IPS DF 6.9 (cell line): Measurements from ENCODE around the gene TUFT1.
"Not testable (repeated sequence)": the region's sequence is repeated elsewhere in the genome, so short reads cannot be mapped to it uniquely, and the experiment has no call there.

Source experiments
- DNase-seq: peaks from one replicate; pipeline ENCODE4 v3.0.0-alpha.2; 2013; ENCODE audit warnings: low read depth, low spot score
- H3K27ac ChIP-seq: one replicate; pipeline ENCODE4 v1.5.1; 2013; ENCODE audit warnings: low read length, control low read depth
- H3K27me3 ChIP-seq: 2 replicates; pipeline ENCODE4 v1.6.1; 2013; ENCODE audit warnings: mild to moderate bottlenecking, low read length; ENCODE audit not compliant: control insufficient read depth, insufficient read depth
- H3K36me3 ChIP-seq: 2 replicates; pipeline ENCODE4 v1.6.1; 2013; ENCODE audit warnings: low read length; ENCODE audit not compliant: control insufficient read depth, insufficient read depth
- H3K4me1 ChIP-seq: 2 replicates; pipeline ENCODE4 v1.6.1; 2013; ENCODE audit warnings: low read length; ENCODE audit not compliant: control insufficient read depth, insufficient read depth
- H3K4me3 ChIP-seq: 2 replicates; pipeline ENCODE4 v1.5.1; 2013; ENCODE audit warnings: mild to moderate bottlenecking, low read length
- H3K9me3 ChIP-seq: 2 replicates; pipeline ENCODE4 v1.6.1; 2013; ENCODE audit warnings: low read length, inconsistent platforms; ENCODE audit not compliant: control insufficient read depth, insufficient read depth
- WGBS: extraction: QIAGEN DNeasy Blood & Tissue Kit; methylation state at CpG from one replicate; pipeline ENCODE4 v1.1.7; 2013; ENCODE audit warnings: mixed read lengths, missing lambda C conversion rate; ENCODE audit not compliant: insufficient read length, insufficient coverage; 5-methylcytosine and 5-hydroxymethylcytosine counted together

TUFT1 gene

GRCh38 chr1:151596166-151596953, 56.3 kb downstream of the TUFT1 start:
- Histone ChIP-seq H3K27me3 (no peaks in the 10 kb centered on the region; the same call in 1 of the 2 replicates), H3K9me3 (no peaks in the 10 kb centered on the region), H3K36me3 (no peaks in the 10 kb centered on the region), H3K27ac (no peak overlapping the region), H3K4me3 (no peak overlapping the region), H3K4me1 (no peaks in the 10 kb centered on the region)
- DNase-seq, result no peak
- no CpG with 5 or more reads among the region's 5 CpGs for WGBS

- not testable (repeated sequence) for H3K36me3 ChIP-seq, H3K27me3 ChIP-seq, H3K4me3 ChIP-seq, H3K9me3 ChIP-seq, H3K27ac ChIP-seq, H3K4me1 ChIP-seq, DNase-seq
- no CpG with 5 or more reads among the region's 5 CpGs for WGBS
Observed at GRCh38 chr1:151602550-151602949, 62.4 kb downstream of the TUFT1 start.

- DNase-seq, result no peak
- Histone ChIP-seq H3K9me3 (no peaks in the 10 kb centered on the region), H3K27me3 (no peaks in the 10 kb centered on the region), H3K27ac (no peak overlapping the region), H3K36me3 (no peaks in the 10 kb centered on the region), H3K4me3 (no peak overlapping the region), H3K4me1 (no peaks in the 10 kb centered on the region)
- WGBS, result no CpG with 5 or more reads among the region's 2 CpGs
Observed at GRCh38 chr1:151604291-151604690, 64.2 kb downstream of the TUFT1 start.

- Histone ChIP-seq H3K27ac (no peak overlapping the region), H3K36me3 (no peaks in the 10 kb centered on the region), H3K27me3 (no peaks in the 10 kb centered on the region), H3K9me3 (no peaks in the 10 kb centered on the region), H3K4me1 (no peaks in the 10 kb centered on the region), H3K4me3 (no peak overlapping the region)
- DNase-seq, result no peak
Observed at GRCh38 chr1:151606384-151606783, 66.3 kb downstream of the TUFT1 start.

- WGBS, result no CpG with 5 or more reads among the region's 3 CpGs
- Histone ChIP-seq H3K9me3 (no peaks in the 10 kb centered on the region), H3K27ac (no peak overlapping the region), H3K36me3 (no peaks in the 10 kb centered on the region), H3K4me1 (no peaks in the 10 kb centered on the region), H3K4me3 (no peak overlapping the region), H3K27me3 (no peaks in the 10 kb centered on the region)
- no peak for DNase-seq
Observed at GRCh38 chr1:151606857-151607256, 66.7 kb downstream of the TUFT1 start.

GRCh38 chr1:151610142-151610541, 70.0 kb downstream of the TUFT1 start:
- Histone ChIP-seq H3K4me3 (no peak overlapping the region), H3K36me3 (no peaks in the 10 kb centered on the region), H3K9me3 (no peaks in the 10 kb centered on the region), H3K27ac (no peak overlapping the region), H3K4me1 (no peaks in the 10 kb centered on the region), H3K27me3 (no peaks in the 10 kb centered on the region)
- no peak for DNase-seq
- WGBS, result no CpG with 5 or more reads among the region's 3 CpGs

GRCh38 chr1:151611288-151611790, 71.2 kb downstream of the TUFT1 start:
- no peaks in the 10 kb centered on the region for H3K27me3 ChIP-seq
- no peak for DNase-seq
- H3K4me1 ChIP-seq, result no peaks in the 10 kb centered on the region
- H3K9me3 ChIP-seq, result no peaks in the 10 kb centered on the region
- WGBS, result no CpG with 5 or more reads among the region's 6 CpGs
- H3K27ac ChIP-seq, result no peak overlapping the region
- no peaks in the 10 kb centered on the region for H3K36me3 ChIP-seq
- H3K4me3 ChIP-seq, result no peak overlapping the region

GRCh38 chr1:151611832-151612500, 71.9 kb downstream of the TUFT1 start, which contains the start of gene SNX27:
Gene SNX27, plus strand, starts transcription at chr1:151612050. Its CDS starts 152 bp downstream, at chr1:151612202.
- no peaks in the 10 kb centered on the region for H3K36me3 ChIP-seq
- no CpG with 5 or more reads among the region's 79 CpGs for whole genome bisulfite sequencing
- no peaks in the 10 kb centered on the region for H3K4me1 ChIP-seq
- DNase-seq, result peak; percentile 73
- peak within 1 kb of the TSS; percentile 91 for H3K4me3 ChIP-seq
- H3K27ac ChIP-seq, result no peak within 1 kb of the TSS
- no peaks in the 10 kb centered on the region for H3K9me3 ChIP-seq
- H3K27me3 ChIP-seq, result no peaks in the 10 kb centered on the region

- H3K27ac ChIP-seq, result no peak overlapping the region
- no peaks in the 10 kb centered on the region for H3K36me3 ChIP-seq
- peak overlapping the region; percentile 91 for H3K4me3 ChIP-seq
- no CpG with 5 or more reads among the region's 44 CpGs for WGBS
- no peaks in the 10 kb centered on the region for H3K4me1 ChIP-seq
- no peak for DNase-seq
- no peaks in the 10 kb centered on the region for H3K27me3 ChIP-seq
- H3K9me3 ChIP-seq, result no peaks in the 10 kb centered on the region
Observed at GRCh38 chr1:151612501-151613281, 72.6 kb downstream of the TUFT1 start.

- WGBS, result no CpG with 5 or more reads among the region's 9 CpGs
- Histone ChIP-seq H3K4me1 (no peaks in the 10 kb centered on the region), H3K27me3 (no peaks in the 10 kb centered on the region), H3K9me3 (no peaks in the 10 kb centered on the region), H3K4me3 (peak overlapping the region; percentile 91; the same call in 1 of the 2 replicates), H3K27ac (no peak overlapping the region), H3K36me3 (no peaks in the 10 kb centered on the region)
- DNase-seq, result no peak
Observed at GRCh38 chr1:151613282-151613780, 73.2 kb downstream of the TUFT1 start.
